ENCODE results near the gene ADPRHL1.
A peak's percentile ranks its signal among the peaks of the same experiment; 100 is the strongest.
"Not testable (repeated sequence)": the region's sequence is repeated elsewhere in the genome, so short reads cannot be mapped to it uniquely, and the experiment has no call there.

Gene ADPRHL1

GRCh38 chr13:113400621-113401451 is 52.5 kb downstream of the ADPRHL1 start:
- DNase-seq: no peak

DNA sequence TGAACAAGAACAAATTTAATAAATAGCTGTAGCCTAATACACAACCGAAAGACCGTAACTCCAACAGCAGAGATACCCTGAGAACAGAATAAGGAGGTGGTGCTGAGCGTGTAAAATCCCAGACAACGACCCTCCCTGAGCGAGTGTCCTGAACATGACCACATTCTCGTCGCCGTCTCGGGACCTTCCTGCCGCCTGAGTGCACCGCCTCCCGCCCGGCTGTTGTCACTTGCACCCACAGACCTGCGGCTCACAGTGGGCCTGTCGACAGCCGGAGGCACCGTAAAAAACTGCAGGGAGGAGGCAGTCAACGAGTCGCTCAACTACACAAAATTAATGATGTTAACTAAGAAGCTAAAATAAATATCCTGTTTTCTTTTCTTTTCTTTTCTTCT is 53.5 kb downstream of the ADPRHL1 start:
- DNase-seq: no peak

DNA sequence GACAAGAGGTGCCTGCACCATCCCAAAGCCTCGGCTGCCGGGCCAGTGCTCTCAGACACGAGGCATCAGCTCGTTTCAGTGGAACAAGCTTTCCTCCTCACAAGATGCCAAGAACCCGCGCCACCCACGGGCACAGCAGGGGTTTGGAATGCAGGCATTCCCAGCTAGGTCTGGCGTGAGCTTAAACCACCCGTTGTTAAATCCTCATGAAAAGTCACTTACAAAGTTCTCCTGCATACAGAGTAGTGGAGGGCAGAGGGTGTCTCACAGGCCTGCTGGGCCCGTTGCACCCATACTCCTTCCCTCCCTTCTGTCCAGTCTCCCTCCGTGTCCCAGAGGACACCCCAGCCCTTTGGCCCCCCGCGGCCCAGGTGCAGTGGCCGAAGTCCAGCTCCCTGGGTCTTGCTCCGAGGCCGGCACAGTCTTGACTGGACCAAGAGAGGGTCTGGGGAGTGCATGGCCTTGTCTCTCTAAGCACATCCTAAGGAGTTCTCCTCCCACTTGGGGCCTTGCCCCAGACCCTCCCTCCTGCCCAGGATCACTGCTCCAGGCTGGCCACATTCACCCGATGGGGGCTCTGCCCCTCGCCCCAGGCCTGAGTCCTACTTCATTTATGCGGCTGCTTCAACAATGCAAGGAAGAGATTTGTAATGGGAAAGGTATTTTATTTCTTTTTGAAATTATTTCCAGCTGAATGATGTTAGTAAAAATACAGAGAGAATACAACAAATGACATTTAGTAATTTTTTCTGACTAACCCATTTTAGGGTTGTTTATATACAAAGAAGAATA is 54.1 kb downstream of the ADPRHL1 start:
- no peak for DNase-seq

DNA sequence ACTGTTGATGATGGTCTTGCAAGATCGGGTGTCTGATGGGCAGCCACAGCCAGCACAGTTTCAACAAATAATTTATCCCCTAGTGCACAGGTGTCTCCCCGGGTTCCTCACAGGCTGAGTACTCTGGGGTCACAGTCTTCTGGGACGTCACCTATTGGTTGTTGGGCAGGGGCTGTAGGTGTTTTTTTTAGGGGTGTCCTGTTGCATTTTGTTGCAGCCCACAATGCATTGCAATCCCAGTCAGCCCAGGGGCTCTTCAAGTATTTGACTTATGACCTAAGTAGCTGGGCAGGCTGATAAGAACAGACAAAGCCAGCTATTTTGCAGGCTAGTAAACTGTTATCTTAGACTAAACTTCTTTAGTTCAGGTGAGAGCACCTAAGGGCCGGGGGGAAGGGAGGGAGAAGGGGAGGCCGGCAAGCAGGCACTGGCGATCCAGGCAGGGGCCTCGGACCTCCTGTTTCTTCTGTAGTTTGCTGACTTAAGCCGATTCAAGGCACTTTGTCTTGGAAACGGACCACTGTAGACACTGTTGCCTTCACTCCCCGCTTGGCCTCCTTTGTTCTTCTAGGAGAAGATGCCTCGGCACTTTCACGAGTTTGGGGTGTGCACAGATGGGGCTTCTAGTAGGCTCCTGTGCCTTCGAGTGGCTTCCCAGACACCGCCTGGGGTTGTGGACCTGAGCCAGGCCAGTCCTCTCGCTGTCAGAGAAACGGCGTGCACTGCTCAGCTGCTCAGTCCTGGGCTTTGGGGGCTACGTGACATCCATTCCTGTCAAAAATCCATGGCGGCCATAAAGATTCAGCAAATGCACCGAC is 55.5 kb downstream of the ADPRHL1 start:
- no peak for DNase-seq

- no peak for DNase-seq
Observed at GRCh38 chr13:113394339-113394640, 59.0 kb downstream of the ADPRHL1 start.

- DNase-seq: peak; percentile 76
Observed at GRCh38 chr13:113393563-113394338, 59.5 kb downstream of the ADPRHL1 start.

- DNase-seq: no peak
Observed at GRCh38 chr13:113393226-113393562, 60.1 kb downstream of the ADPRHL1 start.

DNA sequence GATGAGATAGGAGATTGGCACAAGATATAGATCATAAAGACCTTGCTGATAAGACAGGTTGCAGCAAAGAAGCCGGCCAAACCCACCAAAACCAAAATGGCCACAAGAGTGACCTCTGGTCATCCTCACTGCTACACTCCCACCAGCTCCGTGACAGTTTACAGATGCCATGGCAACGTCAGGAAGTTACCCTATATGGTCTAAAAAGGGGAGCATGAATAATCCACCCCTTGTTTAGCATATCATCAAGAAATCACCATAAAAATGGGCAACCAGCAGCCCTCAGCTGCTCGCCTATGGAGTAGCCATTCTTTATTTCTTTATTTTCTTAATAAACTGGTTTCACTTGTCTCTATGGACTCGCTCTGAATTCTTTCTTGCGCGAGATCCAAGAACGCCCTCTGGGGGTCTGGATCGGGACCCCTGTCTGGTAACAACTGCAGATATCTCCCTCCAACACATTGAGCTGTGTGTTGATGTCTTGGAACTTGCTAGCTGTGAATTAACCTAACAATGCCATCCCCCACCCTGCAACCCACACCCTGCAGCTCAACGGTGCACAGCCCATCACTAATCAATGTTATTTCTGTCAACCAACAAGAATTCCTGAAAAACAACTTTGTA is 62.3 kb downstream of the ADPRHL1 start:
- DNase-seq: no peak

- DNase-seq: not testable (repeated sequence)
Observed at GRCh38 chr13:113389586-113389985, 63.7 kb downstream of the ADPRHL1 start.

- DNase-seq: no peak
Observed at GRCh38 chr13:113387396-113387795, 65.9 kb downstream of the ADPRHL1 start.

DNA sequence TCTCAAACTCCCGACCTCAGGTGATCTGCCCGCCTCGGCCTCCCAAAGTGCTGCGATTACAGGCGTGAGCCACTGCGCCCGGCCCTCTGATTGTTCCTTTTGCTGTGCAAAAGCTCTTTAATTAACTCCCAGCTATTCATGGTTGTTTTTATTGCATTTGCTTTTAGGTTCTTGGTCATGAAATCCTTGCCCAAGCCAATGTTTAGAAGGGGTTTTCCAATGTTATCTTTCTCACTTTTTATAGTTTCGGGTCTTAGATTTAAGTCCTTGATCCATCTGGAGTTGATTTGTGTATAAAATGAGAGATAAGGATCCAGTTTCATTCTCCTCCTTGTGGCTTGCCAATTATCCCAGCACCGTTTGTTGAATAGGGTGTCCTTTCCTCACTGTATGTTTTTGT is 70.2 kb downstream of the ADPRHL1 start:
- no peak for DNase-seq

DNA sequence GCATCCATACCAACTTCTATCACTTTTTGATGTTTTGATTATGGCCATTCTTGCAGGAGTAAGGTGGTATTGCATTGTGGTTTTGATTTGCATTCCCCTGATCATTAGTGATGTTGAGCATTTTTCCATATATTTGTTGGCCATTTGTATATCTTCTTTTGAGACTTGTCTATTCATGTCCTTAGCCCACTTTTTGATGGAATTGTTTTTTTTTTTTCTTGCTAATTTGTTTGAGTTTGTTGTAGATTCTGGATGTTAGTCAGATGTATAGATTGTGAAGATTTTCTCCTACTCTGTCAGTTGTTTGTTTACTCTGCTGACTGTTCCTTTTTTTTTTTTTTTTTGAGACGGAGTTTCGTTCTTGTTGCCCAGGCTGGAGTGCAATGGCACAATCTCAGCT is 70.7 kb downstream of the ADPRHL1 start:
- DNase-seq: not testable (repeated sequence)

DNA sequence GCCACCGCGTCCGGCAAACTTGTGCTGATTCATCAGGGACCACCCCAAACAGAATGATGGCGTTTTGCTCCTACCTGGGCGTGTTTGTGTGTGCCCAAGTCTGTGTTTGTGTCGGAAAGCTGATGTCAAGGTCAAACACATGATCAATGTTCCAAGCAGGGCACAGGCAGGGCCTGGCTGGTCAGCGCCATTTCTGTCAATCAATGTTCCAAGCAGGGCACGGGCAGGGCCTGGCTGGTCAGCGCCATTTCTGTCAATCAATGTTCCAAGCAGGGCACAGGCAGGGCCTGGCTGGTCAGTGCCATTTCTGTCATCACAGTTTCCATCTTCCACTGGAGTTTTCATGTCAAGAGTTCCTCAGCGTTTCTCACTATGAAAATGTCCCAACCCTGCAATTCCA is 74.5 kb downstream of the ADPRHL1 start:
- no peak for DNase-seq

GRCh38 chr13:113374511-113375175 is 78.6 kb downstream of the ADPRHL1 start:
- DNase-seq: no peak

DNA sequence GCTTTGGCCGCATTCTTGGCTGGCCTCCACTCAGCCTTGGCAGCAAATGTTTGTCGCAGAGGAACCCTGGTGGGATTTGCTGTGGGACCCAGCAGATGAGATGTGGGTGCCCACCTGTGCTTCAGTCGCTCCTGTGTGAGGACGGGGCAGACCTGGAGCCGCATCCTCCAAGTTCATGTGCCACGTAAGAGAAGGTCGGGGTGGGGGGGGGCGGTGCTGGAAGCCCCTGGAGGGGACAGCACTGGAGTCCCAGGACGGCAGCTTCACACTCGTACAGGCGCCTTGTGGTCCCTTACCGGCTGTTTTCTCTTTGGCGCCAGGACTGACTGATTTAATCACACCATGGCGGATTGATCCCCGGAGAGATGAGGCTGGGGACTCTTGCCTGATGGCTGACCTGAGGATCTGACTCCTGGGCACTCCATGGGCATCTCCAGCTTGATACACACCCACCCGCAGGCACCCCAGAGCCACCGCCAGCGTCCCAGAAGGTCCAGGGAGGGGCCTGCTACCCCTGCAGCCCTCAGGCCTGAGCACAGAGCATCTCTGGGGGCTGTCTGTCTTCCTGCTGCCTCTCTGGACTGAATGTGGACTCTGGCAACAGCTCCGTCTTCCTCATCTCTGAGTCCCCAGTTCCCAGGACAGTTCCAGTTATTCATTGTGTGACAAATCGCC is 79.3 kb downstream of the ADPRHL1 start:
- no peak for DNase-seq

DNA sequence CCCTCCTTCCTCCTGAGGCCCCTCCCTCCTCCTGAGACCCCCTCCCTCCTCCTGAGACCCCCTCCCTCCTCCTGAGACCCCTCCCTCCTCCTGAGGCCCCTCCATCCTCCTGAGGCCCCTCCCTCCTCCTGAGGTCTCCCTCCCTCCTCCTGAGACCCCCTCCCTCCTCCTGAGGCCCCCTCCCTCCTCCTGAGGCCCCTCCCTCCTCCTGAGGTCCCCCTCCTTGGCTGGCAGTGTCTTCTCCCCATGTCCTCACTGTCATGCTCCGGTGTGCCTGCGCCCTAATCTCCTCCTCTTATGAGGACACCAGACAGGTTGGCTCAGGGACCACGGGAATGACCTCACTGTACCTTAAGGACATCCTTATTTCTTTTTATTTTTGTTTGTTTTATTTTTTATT is 81.6 kb downstream of the ADPRHL1 start:
- not testable (repeated sequence) for DNase-seq

GRCh38 chr13:113371061-113371460 is 82.2 kb downstream of the ADPRHL1 start:
- no peak for DNase-seq

DNA sequence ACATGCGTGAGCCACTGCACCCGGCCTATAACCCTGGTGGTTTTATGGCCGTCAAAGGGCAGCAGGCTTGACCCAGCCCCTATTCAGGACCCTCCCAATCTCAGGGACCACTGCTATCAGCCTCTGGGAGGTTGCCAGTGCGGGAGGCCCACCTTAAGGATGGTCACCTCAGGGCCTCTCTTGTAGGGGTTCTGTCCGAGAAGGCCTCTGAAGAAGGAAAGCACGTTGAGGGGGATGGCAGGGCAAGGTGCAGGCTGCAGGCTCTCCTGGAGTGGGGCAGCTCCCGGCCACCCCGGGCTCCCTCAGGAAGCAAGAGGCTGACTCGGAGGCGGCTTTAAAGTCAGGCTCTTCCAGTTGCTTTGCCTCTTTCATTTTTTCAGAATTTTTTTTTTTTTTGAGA is 83.4 kb downstream of the ADPRHL1 start:
- no peak for DNase-seq

- no peak for DNase-seq
Observed at GRCh38 chr13:113369189-113369588, 84.1 kb downstream of the ADPRHL1 start.

DNA sequence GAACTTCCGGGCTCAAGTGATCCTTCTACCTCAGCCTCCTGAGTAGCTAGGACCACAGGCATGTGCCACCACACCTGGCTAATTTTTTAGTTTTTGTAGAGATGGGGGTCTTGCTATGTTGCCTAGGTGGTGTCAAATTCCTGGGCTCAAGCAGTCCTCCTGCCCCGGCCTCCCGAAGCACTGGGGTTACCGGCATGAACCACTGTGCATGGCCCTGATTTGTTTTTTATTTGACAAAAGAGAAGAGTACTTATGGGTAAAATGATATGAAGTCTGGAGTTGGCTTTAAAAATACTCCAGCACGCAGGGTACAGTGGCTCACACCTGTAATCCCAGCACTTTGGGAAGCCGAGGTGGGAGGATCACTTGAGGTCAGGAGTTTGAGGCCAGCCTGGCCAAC is 84.9 kb downstream of the ADPRHL1 start:
- not testable (repeated sequence) for DNase-seq

- no peak for DNase-seq
Observed at GRCh38 chr13:113367771-113368170, 85.5 kb downstream of the ADPRHL1 start.

Measured in hematopoietic multipotent progenitor cell treated with erythropoietin and hydrocortisone succinate and interleukin-3 and kit ligand, for 8 days (in vitro differentiated cells).